Thyroid gland (tissue), 4 donors: Measurements from ENCODE around the gene DLGAP1. TPM values are rescaled to one million over a fixed set of nuclear protein-coding genes. Genes with fewer than 3 reads are reported as not detected.
A peak's percentile ranks its signal among the peaks of the same experiment; 100 is the strongest.

Source experiments
- DNase-seq, 2 donors: peaks; one replicate each; pipeline ENCODE4 v3.0.0-alpha.2; 2019
- H3K27ac ChIP-seq, 3 donors: fragments of 200-600 bp; sonication (generic); 1 replicate in 2 of 3; 2 replicates in 1 of 3; pipeline ENCODE4 v1.5.1; 2016 to 2019; ENCODE audit warnings: mild to moderate bottlenecking in 1 of 3, moderate library complexity in 1 of 3
- H3K27me3 ChIP-seq: fragments of 200-600 bp; sonication (generic); one replicate; pipeline ENCODE4 v1.5.1; 2019
- H3K36me3 ChIP-seq, 2 donors: fragments of 200-600 bp; sonication (generic); one replicate each; pipeline ENCODE4 v1.5.1; 2016 to 2019
- H3K4me1 ChIP-seq, 2 donors: fragments of 200-600 bp; sonication (generic); one replicate each; pipeline ENCODE4 v1.5.1; 2017 to 2019
- H3K4me3 ChIP-seq, 3 donors: fragments of 200-600 bp; sonication (generic); replicated peaks in 1 of 3; 1 replicate in 2 of 3; 2 replicates in 1 of 3; pipeline ENCODE4 v1.5.1; 2016; ENCODE audit warnings: mild to moderate bottlenecking in 1 of 3
- H3K9me3 ChIP-seq: fragments of 200-600 bp; sonication (generic); one replicate; pipeline ENCODE4 v1.5.1; 2017
- CTCF ChIP-seq, 6 experiments: fragments of 200-600 bp in 3 of 6; fragments of 450-650 bp in 3 of 6; sonication (generic) in 3 of 6; IDR thresholded peaks; one replicate each; pipeline ENCODE4 v1.5.1; 2016 to 2019; ENCODE audit warnings: antibody characterized with exemption in 6 of 6, mild to moderate bottlenecking in 2 of 6, inconsistent platforms in 1 of 6, moderate library complexity in 1 of 6
- POLR2A ChIP-seq, 2 donors: fragments of 450-650 bp; IDR thresholded peaks; one replicate each; pipeline ENCODE4 v1.6.1; 2017; ENCODE audit warnings: antibody characterized with exemption in 2 of 2, mild to moderate bottlenecking in 2 of 2, moderate library complexity in 1 of 2
- whole genome bisulfite sequencing, 2 donors: methylation state at CpG; one replicate each; pipeline ENCODE4 v1.1.5; 2017; 5-methylcytosine and 5-hydroxymethylcytosine counted together
- intact Hi-C: fragments of 100-400 bp; cut with DNase I; formaldehyde crosslinking; loops from one replicate; pipeline ENCODE4 v1.15.1; 2023
- total RNA-seq, 4 donors: library from RNA; depleted of rRNA; stranded (reverse); fragments of >200 nt; gene quantifications; one replicate each; pipeline ENCODE4 v1.2.3, GENCODE V29; 2016

Gene DLGAP1
- total RNA-seq, 4 donors from 2014 or later = 0.25 to 2.7 (median 0.77) TPM

GRCh38 chr18:3597409-3598357 is 857.4 kb downstream of the DLGAP1 start:
- Histone ChIP-seq H3K4me1 (peaks cover 37 to 42% of the 10 kb centered on the region in 2 donors), H3K4me3 (no peak overlapping the region), H3K36me3 (no peaks in the 10 kb centered on the region), H3K27ac (peak overlapping the region; percentile 94 to 98 (median 98)), H3K27me3 (no peaks in the 10 kb centered on the region), H3K9me3 (no peaks in the 10 kb centered on the region)
- DNase-seq = no peak
- TF ChIP-seq POLR2A (IDR thresholded peaks at IDR 0.05) (no peak), CTCF (IDR thresholded peaks at IDR 0.05) (no peak)
- WGBS, 2 donors = 88 to 89% methylated on average over 22 of the region's 22 CpGs
- intact Hi-C loops = loop anchor here (5.0 kb wide), 1 partner anchor 145 kb away; the partner anchor contains the start of gene TGIF1

GRCh38 chr18:3596637-3597384 is 858.3 kb downstream of the DLGAP1 start:
- Histone ChIP-seq H3K4me1 (peaks cover 37 to 42% of the 10 kb centered on the region in 2 donors), H3K4me3 (peak overlapping the region in 1 of 3 donors; percentile 8)
- DNase-seq = peak; percentile 54 to 57

GRCh38 chr18:3596324-3596636 is 858.8 kb downstream of the DLGAP1 start:
- Histone ChIP-seq H3K4me3 (peak overlapping the region in 1 of 3 donors; percentile 8), H3K9me3 (no peaks in the 10 kb centered on the region), H3K4me1 (peaks cover 37 to 42% of the 10 kb centered on the region in 2 donors), H3K36me3 (no peaks in the 10 kb centered on the region), H3K27ac (peak overlapping the region; percentile 94 to 98 (median 98)), H3K27me3 (no peaks in the 10 kb centered on the region)
- WGBS, 2 donors = 70 to 77% methylated on average over 3 of the region's 3 CpGs
- TF ChIP-seq POLR2A (IDR thresholded peaks at IDR 0.05) = no peak
- no peak for TF ChIP-seq CTCF (IDR thresholded peaks at IDR 0.05)
- intact Hi-C loops = loop anchor here (5.0 kb wide), 1 partner anchor 144 kb away; the partner anchor contains the start of gene TGIF1
- no peak for DNase-seq

More at GRCh38 chr18:3596637-3597384, 858.3 kb downstream of the DLGAP1 start:
- Histone ChIP-seq H3K27me3 (no peaks in the 10 kb centered on the region), H3K36me3 (no peaks in the 10 kb centered on the region), H3K9me3 (no peaks in the 10 kb centered on the region), H3K27ac (peak overlapping the region; percentile 94 to 98 (median 98))
- 57 to 60% methylated on average over 17 of the region's 17 CpGs for WGBS, 2 donors
- TF ChIP-seq CTCF (IDR thresholded peaks at IDR 0.05) (peak in 1 of 6 experiments; percentile 4), POLR2A (IDR thresholded peaks at IDR 0.05) (no peak)
- intact Hi-C loops = loop anchor here (5.0 kb wide), 1 partner anchor 145 kb away; the partner anchor contains the start of gene TGIF1

GRCh38 chr18:3595369-3596273 is 859.5 kb downstream of the DLGAP1 start:
- H3K4me1 ChIP-seq = peaks cover 37 to 42% of the 10 kb centered on the region in 2 donors
- TF ChIP-seq CTCF (IDR thresholded peaks at IDR 0.05) = no peak
- TF ChIP-seq POLR2A (IDR thresholded peaks at IDR 0.05) = peak in 1 of 2 donors; percentile 31
- H3K9me3 ChIP-seq = no peaks in the 10 kb centered on the region
- H3K27me3 ChIP-seq = no peaks in the 10 kb centered on the region
- intact Hi-C loops = loop anchor here (5.0 kb wide), 1 partner anchor 143 kb away; the partner anchor contains the start of gene TGIF1
- peak in 1 of 2 donors; percentile 26 for DNase-seq
- H3K4me3 ChIP-seq = peak overlapping the region in 1 of 3 donors; percentile 35
- H3K36me3 ChIP-seq = no peaks in the 10 kb centered on the region
- 50 to 60% methylated on average over 7 of the region's 7 CpGs for WGBS, 2 donors
- peak overlapping the region; percentile 94 to 98 (median 98) for H3K27ac ChIP-seq
